Progenitor cell of endocrine pancreas (in vitro differentiated cells): ENCODE results near the gene ATP5PD. TPM values are rescaled to one million over a fixed set of nuclear protein-coding genes. Genes with fewer than 3 reads are reported as not detected.
"Not testable (repeated sequence)": the region's sequence is repeated elsewhere in the genome, so short reads cannot be mapped to it uniquely, and the experiment has no call there.

Experiments
- DNase-seq: peaks from one replicate; pipeline ENCODE4 v3.0.0; 2021; ENCODE audit warnings: low spot score; ENCODE audit not compliant: unreplicated experiment
- H3K27ac Mint-ChIP-seq: 2 replicates; pipeline ENCODE4 v1.8.0; 2021; ENCODE audit warnings: mild to moderate bottlenecking, moderate library complexity, mixed read lengths
- H3K27me3 Mint-ChIP-seq: 2 replicates; pipeline ENCODE4 v1.8.0; 2021; ENCODE audit warnings: mixed read lengths
- H3K36me3 Mint-ChIP-seq: 2 replicates; pipeline ENCODE4 v1.8.0; 2022; ENCODE audit warnings: mixed read lengths; ENCODE audit not compliant: insufficient read depth
- H3K4me1 Mint-ChIP-seq: 2 replicates; pipeline ENCODE4 v1.8.0; 2021; ENCODE audit warnings: low read depth, mixed read lengths
- H3K4me3 Mint-ChIP-seq: 2 replicates; pipeline ENCODE4 v1.8.0; 2021; ENCODE audit warnings: low read depth, mild to moderate bottlenecking, moderate library complexity, mixed read lengths
- H3K9me3 Mint-ChIP-seq: 2 replicates; pipeline ENCODE4 v1.8.0; 2021; ENCODE audit warnings: low read depth, mixed read lengths
- total RNA-seq: library from RNA; stranded (reverse); gene quantifications from 2 replicates; pipeline ENCODE4 v1.2.1, GENCODE V29; 2021
- TF ChIP-seq, protein P1 (sequence below): fragments of 200-600 bp; sonication (generic); IDR thresholded peaks from one replicate; pipeline ENCODE4 v1.5.0; 2021; ENCODE audit warnings: antibody characterized with exemption, mild to moderate bottlenecking; ENCODE audit not compliant: unreplicated experiment

The ATP5PD gene
- total RNA-seq, 1 donor from 2014 or later = 160 TPM

DNA sequence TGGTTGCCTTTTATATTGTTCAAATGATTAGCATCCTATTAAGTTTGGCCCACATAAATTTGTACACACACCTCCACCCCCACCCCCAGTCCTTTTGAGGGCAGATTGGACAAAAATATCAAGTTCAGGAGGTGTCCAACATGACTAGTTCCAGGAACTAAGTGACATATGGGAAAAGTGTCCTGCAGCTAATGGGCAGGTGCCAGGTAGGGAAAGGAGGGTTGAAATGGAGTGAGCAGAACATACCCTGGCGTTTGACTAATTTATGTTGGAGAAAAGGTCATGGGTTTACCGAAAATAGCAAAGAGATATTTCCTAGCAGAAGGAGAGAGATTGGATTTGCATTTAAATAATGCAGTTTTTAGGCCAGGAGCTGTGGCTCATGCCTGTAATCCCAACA, 5.2 kb upstream of the ATP5PD start:
- H3K36me3 Mint-ChIP-seq = peaks cover 18% of the 10 kb centered on the region
- no peak overlapping the region for H3K27ac Mint-ChIP-seq
- no peaks in the 10 kb centered on the region for H3K9me3 Mint-ChIP-seq
- H3K27me3 Mint-ChIP-seq = no peaks in the 10 kb centered on the region
- no peak for DNase-seq
- H3K4me3 Mint-ChIP-seq = no peak overlapping the region
- TF ChIP-seq, protein P1, sequence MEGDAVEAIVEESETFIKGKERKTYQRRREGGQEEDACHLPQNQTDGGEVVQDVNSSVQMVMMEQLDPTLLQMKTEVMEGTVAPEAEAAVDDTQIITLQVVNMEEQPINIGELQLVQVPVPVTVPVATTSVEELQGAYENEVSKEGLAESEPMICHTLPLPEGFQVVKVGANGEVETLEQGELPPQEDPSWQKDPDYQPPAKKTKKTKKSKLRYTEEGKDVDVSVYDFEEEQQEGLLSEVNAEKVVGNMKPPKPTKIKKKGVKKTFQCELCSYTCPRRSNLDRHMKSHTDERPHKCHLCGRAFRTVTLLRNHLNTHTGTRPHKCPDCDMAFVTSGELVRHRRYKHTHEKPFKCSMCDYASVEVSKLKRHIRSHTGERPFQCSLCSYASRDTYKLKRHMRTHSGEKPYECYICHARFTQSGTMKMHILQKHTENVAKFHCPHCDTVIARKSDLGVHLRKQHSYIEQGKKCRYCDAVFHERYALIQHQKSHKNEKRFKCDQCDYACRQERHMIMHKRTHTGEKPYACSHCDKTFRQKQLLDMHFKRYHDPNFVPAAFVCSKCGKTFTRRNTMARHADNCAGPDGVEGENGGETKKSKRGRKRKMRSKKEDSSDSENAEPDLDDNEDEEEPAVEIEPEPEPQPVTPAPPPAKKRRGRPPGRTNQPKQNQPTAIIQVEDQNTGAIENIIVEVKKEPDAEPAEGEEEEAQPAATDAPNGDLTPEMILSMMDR = no peak
- peaks cover 12% of the 10 kb centered on the region for H3K4me1 Mint-ChIP-seq

DNA sequence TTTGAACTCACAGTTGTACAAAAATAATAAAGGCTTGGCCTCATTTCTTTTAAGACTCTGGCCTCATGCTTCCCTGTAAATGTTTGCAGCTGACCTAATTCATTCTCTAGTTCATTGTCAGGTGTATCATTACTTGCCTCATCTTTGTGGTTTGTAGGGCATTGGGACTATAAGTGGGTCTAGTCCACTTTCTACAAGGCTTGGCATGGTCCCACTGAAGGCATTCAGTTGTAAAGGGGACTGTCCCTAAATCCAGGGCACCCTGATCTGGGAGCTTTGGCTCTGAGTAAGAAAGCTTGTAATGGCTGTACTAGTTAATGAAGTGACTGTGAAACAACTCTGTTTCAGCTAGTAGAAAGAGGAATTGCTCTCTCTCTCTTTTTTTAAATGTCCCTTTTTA, 2.9 kb upstream of the ATP5PD start:
- H3K36me3 Mint-ChIP-seq = peaks cover 13% of the 10 kb centered on the region

DNA sequence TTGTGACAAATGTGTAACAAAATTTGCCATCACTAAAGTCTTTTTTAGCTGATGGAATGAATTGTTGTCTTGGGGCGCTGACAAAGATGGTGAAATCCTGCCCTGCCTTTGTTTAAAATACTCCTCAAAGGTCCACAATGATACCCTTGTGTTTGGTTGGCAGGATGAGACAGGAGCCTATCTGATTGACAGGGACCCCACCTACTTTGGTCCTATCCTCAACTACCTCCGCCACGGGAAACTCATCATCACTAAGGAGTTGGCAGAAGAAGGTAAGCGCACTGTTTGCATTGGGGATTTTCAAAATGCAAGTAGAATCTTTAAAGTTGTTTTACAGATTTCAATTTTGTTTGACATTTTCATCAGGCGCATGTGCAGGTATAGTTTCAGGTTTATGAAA, 2.3 kb upstream of the ATP5PD start:
- Mint-ChIP-seq H3K27ac (no peak overlapping the region), H3K4me3 (peak overlapping the region; percentile 94), H3K27me3 (no peaks in the 10 kb centered on the region), H3K36me3 (peaks cover 10% of the 10 kb centered on the region), H3K4me1 (peaks cover 23% of the 10 kb centered on the region), H3K9me3 (no peaks in the 10 kb centered on the region)
- TF ChIP-seq, protein P1 = no peak
- DNase-seq = no peak

More for the DNA sequence above, 2.9 kb upstream of the ATP5PD start:
- Mint-ChIP-seq H3K9me3 (no peaks in the 10 kb centered on the region), H3K27me3 (no peaks in the 10 kb centered on the region), H3K27ac (no peak overlapping the region), H3K4me3 (no peak overlapping the region), H3K4me1 (peaks cover 23% of the 10 kb centered on the region)
- TF ChIP-seq, protein P1 = no peak
- no peak for DNase-seq

DNA sequence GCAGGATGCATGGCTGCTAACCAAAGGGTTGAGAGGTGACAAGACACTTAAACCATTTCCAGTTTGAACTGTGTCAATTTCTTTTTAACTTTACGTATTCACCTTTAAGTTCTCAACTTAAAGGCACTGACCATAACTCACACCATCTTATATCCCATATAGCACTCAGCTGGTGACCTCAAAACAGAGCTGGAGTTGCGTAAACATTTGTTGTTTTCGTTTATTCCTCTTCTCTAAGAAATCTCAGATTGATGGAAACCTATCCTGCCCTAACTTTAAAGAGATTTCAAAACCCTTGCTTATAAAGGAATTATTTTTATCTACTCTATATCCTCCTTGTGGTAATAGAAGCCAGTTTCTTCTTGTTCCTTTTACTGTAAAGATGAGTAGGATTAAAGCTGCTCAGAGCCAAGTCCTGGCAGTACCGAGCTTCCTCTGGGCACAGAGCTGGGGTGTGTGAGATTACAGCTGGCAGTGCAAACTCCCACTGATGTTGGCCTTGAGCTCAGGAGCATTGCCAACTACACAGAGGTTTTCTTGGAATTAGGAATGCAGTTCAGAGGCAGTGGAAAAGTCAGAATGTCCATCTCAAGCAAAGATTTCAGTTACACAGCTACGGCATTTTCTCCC, 1.6 kb upstream of the ATP5PD start:
- DNase-seq = no peak
- no peaks in the 10 kb centered on the region for H3K27me3 Mint-ChIP-seq
- no peaks in the 10 kb centered on the region for H3K9me3 Mint-ChIP-seq
- H3K36me3 Mint-ChIP-seq = peaks cover 7% of the 10 kb centered on the region
- peaks cover 23% of the 10 kb centered on the region for H3K4me1 Mint-ChIP-seq
- peak overlapping the region; percentile 94 for H3K4me3 Mint-ChIP-seq
- H3K27ac Mint-ChIP-seq = peak overlapping the region; percentile 64
- TF ChIP-seq, protein P1 = no peak

DNA sequence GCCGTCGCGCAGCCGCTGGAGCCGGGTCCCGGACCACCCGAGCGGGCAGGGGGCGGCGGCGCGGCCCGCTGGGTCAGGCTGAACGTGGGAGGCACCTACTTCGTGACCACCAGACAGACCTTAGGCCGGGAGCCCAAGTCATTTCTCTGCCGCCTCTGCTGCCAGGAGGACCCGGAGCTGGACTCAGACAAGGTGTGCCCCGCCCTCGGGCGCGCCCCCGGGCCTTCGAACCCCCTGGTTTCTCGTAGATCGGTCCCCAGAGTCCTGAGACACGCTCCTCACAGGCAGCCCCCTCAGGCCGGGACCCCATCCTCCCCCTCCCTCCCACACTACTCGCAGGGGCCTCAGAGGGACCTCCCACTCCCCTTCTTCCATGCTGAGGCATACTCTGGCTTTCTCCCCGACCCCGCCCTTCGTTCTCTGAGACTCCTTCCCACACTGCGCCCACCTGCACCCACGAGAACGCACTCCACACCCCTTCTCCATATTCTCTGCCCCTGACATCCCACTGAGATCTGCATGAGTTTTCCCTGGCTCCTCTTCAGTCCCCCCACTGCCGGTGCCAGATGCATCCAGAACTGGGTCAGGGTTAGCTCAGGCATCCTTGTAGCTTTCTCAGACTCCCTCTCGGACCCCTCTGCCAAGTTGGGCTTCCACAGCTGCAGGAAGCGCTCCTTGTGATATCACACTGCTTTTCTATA, 779 bp upstream of the ATP5PD start:
- Mint-ChIP-seq H3K27ac (peak overlapping the region; percentile 91), H3K9me3 (no peaks in the 10 kb centered on the region), H3K4me1 (peaks cover 23% of the 10 kb centered on the region), H3K27me3 (no peaks in the 10 kb centered on the region), H3K36me3 (peaks cover 4% of the 10 kb centered on the region), H3K4me3 (peak overlapping the region; percentile 94)
- no peak for DNase-seq
- TF ChIP-seq, protein P1 = no peak

DNA sequence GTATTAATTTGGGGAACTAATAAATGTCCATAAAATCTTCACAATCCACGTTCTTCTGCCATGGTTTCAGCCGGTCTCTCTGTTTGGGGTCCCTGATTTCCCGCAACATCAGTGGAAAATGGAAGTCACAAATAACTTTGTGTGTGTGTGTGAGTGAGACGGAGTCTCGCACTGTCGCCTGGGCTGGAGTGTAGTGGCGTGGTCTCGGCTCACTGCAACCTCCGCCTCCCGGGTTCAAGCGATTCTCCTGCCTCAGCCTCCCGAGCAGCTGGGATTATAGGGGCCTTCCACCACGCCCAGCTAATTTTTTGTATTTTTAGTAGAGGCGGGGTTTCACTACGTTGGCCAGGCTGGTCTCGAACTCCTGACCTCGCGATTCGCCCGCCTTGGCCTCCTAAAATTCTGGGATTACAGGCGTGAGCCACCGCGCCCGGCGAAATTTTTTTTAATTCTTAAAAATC, 793 bp downstream of the ATP5PD start:
- not testable (repeated sequence) for DNase-seq, H3K27me3 Mint-ChIP-seq, H3K36me3 Mint-ChIP-seq, H3K9me3 Mint-ChIP-seq
- H3K4me1 Mint-ChIP-seq = peaks cover 23% of the 10 kb centered on the region
- peak overlapping the region; percentile 97 for H3K27ac Mint-ChIP-seq
- H3K4me3 Mint-ChIP-seq = peak overlapping the region; percentile 96
